ENCODE measurements around the gene HTD2.

The HTD2 gene

GRCh38 chr3:58331593-58332152 lies 25.4 kb downstream of the HTD2 start:
- TF ChIP-seq ZNF776 (tag by site-specific recombination; IDR thresholded peaks at IDR 0.05; ENCODE audit: borderline replicate concordance) = no peak
- TF ChIP-seq ZNF274 (IDR thresholded peaks at IDR 0.05; ENCODE audit: low read length) = no peak
- TF ChIP-seq ZNF274 (tag by site-specific recombination; IDR thresholded peaks at IDR 0.05; ENCODE audit: borderline replicate concordance) = no peak
- TF ChIP-seq ZNF645 (tag by site-specific recombination; IDR thresholded peaks at IDR 0.05) = no peak
- TF ChIP-seq ZNF768 (tag by site-specific recombination; IDR thresholded peaks at IDR 0.05) = 0 out of 2 replicates have a peak, but pooled peaks have one; percentile 42
- no peak for TF ChIP-seq YY2 (tag by site-specific recombination; IDR thresholded peaks at IDR 0.05)
- CTCF ChIA-PET = interaction anchor here (0.6 to 1.6 kb wide), 3 partner anchors 10 to 130 kb away, joined by 3 to 5 read pairs (median 5); partner anchors contain the start of genes HTD2 and RPP14
- H3K27ac ChIP-seq (ENCODE audit: extremely low read depth, low read depth, low read length) = no peak overlapping the region
- no peaks in the 10 kb centered on the region for H3K9me3 ChIP-seq (ENCODE audit: control insufficient read depth, insufficient read depth, low read depth, low read length)
- H3K36me3 ChIP-seq (ENCODE audit: control insufficient read depth in 2 of 2, insufficient read depth in 1 of 2, low read length in 2 of 2) = no peaks in the 10 kb centered on the region
- no peak overlapping the region for H3K4me3 ChIP-seq (ENCODE audit: low read depth, low read length)
- no peaks in the 10 kb centered on the region; the same call in 1 of the 2 replicates for H3K4me1 ChIP-seq (ENCODE audit: control insufficient read depth, insufficient read depth, low read length)
- POLR2A ChIA-PET = no interaction called here

GRCh38 chr3:58332575-58333188 lies 26.4 kb downstream of the HTD2 start, which contains the start of gene PXK:
PXK (plus strand) TSS chr3:58332892; CDS start chr3:58332989, 97 bp downstream.
- no peaks in the 10 kb centered on the region for H3K9me3 ChIP-seq (ENCODE audit: control insufficient read depth, insufficient read depth, low read depth, low read length)
- POLR2A ChIA-PET = interaction anchor here (0.7 to 1.4 kb wide), 2 partner anchors 18 to 361 kb away, joined by 4 to 5 read pairs; no protein-coding TSS in a partner anchor
- H3K36me3 ChIP-seq (ENCODE audit: control insufficient read depth in 2 of 2, insufficient read depth in 1 of 2, low read length in 2 of 2) = no peaks in the 10 kb centered on the region
- peak within 1 kb of the TSS; percentile 81 for H3K4me3 ChIP-seq (ENCODE audit: low read depth, low read length)
- no peaks in the 10 kb centered on the region; the same call in 1 of the 2 replicates for H3K4me1 ChIP-seq (ENCODE audit: control insufficient read depth, insufficient read depth, low read length)
- H3K27ac ChIP-seq (ENCODE audit: extremely low read depth, low read depth, low read length) = peak within 1 kb of the TSS; percentile 69
- CTCF ChIA-PET = interaction anchor here (0.5 to 1.3 kb wide), 5 partner anchors 26 to 199 kb away, joined by 3 to 5 read pairs (median 3); partner anchors contain the start of genes HTD2 and RPP14
- TF ChIP-seq ZBTB1 (tag by site-specific recombination; IDR thresholded peaks at IDR 0.05) = no peak
- TF ChIP-seq ZNF341 (tag by site-specific recombination; IDR thresholded peaks at IDR 0.05; ENCODE audit: low read depth) = no peak
- TF ChIP-seq BCL6B (tag by site-specific recombination; IDR thresholded peaks at IDR 0.05) = no peak
- no peak for TF ChIP-seq RBAK (tag by site-specific recombination; IDR thresholded peaks at IDR 0.05)
- no peak for TF ChIP-seq ZSCAN18 (tag by site-specific recombination; IDR thresholded peaks at IDR 0.05)
- no peak for TF ChIP-seq ZNF704 (tag by site-specific recombination; IDR thresholded peaks at IDR 0.05)
- TF ChIP-seq ZNF174 (tag by site-specific recombination; IDR thresholded peaks at IDR 0.05) = no peak
- 0 out of 2 replicates have a peak, but pooled peaks have one; percentile 59 for TF ChIP-seq ZNF184 (tag by site-specific recombination; IDR thresholded peaks at IDR 0.05)
- TF ChIP-seq ZNF629 (tag by site-specific recombination; IDR thresholded peaks at IDR 0.05) = no peak
- no peak for TF ChIP-seq ZNF362 (tag by site-specific recombination; IDR thresholded peaks at IDR 0.05)
- peak; percentile 18; the same call in 1 of the 2 replicates for TF ChIP-seq GLIS2 (tag by site-specific recombination; IDR thresholded peaks at IDR 0.05)
- peak; percentile 32; the same call in 1 of the 2 replicates for TF ChIP-seq ZNF335 (tag by site-specific recombination; conservative IDR thresholded peaks at IDR 0.05)
- no peak for TF ChIP-seq ZSCAN16 (tag by site-specific recombination; IDR thresholded peaks at IDR 0.05)
- no peak for TF ChIP-seq ZFP41 (tag by site-specific recombination; IDR thresholded peaks at IDR 0.05; ENCODE audit: borderline replicate concordance)
- TF ChIP-seq ZBTB26 (tag by site-specific recombination; optimal IDR thresholded peaks at IDR 0.05) = peak; percentile 29
- TF ChIP-seq ZNF292 (tag by site-specific recombination; IDR thresholded peaks at IDR 0.05; ENCODE audit: borderline replicate concordance, low read depth) = no peak
- TF ChIP-seq ZBTB20 (tag by site-specific recombination; IDR thresholded peaks at IDR 0.05) = no peak; the same call in 1 of the 2 replicates
- TF ChIP-seq ZNF561 (tag by site-specific recombination; IDR thresholded peaks at IDR 0.05; ENCODE audit: borderline replicate concordance) = peak; percentile 84; the same call in 1 of the 2 replicates
- TF ChIP-seq GLI2 (tag by site-specific recombination; IDR thresholded peaks at IDR 0.05; ENCODE audit: borderline replicate concordance, low read depth) = no peak

Measured in HEK293 (cell line).